ENCODE measurements around the gene SOX21.

The SOX21 gene

DNA sequence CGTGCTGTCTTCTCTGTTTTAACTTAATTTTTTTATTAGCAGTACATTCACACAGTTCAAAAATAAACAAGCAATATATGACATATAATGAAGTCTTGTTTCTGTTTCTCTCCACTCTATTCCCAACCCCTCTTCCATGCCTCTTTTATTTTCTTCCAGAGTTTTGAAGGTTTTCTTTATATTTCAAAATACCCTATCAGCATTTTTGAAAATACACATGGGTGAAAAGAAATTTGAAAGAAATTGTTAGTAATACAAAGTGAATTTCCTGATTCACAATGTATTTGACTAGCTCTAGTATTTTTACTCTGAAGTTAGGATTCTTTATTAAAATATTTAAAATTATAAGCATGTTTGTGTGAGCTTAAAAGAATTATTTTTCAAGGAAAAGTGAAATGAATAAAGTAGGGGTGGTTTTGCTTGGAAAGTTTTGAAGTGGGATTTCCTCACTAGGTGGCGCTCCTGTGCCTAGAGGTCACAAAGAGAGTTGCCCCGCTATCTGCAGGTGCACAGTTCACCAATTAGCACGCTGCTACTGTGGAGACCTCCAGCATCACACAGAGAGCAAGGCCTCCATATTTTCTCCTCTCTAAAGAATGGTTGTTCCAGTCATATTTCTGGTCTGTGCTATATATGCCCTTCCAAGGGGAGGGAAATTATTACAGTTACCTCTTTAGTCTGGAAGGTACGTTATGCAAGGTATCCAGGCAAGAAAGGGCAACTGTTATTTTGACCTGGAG lies 37.6 kb downstream of the SOX21 start:
- DNase-seq = no peak

DNA sequence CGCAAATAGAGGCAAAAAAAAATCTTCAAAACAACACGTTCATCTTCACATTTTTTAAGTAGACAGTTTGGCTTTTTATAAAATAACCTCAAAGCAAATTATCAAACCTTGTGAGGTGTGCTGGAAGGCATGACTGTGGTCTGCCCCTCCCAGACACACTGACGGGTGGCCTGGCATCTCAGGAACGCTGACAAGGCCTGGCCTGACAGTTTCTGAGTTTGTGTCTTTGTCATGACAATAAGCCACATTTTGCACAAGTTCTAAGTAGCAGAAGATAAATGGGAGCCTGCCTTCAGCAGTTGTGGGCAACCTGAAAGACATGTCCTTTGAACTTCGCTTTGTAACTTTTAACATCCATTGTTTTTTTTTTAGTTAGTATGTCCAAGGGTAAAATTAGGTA lies 38.5 kb downstream of the SOX21 start:
- DNase-seq = no peak

DNA sequence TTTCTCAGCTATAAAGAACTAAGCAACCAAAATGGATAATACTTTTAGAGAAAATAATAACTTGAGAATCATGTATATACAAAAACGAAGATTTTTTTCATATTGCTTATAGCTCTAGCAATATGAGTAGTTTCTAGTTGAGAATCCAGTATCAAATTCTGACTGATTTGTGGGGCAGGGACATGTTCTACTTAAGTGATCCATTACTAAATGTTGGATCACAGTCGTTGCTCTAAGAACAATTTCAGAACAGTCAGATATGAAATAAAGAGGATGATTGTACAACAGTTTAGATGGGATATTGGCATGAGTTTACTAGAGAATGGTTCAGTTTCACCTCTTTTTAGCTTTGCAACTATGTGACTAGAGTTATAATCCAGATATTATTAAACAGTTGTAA lies 39.9 kb downstream of the SOX21 start:
- DNase-seq = no peak

DNA sequence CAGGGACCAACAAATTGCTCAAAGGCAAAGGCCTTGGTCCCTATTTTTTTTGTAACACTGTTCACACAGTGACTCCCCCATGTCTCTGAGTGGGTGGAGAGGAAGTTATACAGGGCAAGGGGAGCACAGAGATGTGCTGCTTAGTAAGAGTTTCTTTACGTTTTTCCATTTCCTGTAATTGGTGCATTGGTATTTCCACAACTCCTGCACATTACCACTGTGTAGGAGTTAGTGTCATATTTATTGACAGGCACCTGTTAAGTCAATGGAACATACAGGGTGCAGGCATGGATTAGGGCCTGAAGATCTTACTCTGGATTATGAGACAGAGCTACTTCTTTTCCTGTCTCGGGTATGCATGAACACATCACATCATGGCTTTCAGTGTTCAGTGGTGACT lies 45.2 kb downstream of the SOX21 start:
- no peak for DNase-seq

DNA sequence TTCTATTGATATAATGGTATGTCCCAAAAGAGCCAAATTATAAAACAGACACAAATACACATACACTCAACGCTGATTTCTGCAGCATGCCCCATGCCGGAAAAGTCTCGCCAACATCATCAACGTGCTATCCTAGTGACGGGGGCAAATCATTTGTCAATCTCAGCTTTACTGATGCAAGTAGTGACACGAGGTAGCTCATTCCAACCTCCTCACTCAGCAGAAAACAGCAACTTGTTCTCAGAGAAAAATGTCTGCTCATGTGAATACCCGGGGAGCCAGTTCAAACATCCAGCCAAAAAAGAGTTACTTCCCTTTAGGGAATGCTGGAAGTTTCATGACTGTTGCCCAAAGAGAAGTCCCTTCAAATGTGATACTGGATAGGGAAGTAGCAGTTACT lies 46.3 kb downstream of the SOX21 start:
- DNase-seq = no peak

DNA sequence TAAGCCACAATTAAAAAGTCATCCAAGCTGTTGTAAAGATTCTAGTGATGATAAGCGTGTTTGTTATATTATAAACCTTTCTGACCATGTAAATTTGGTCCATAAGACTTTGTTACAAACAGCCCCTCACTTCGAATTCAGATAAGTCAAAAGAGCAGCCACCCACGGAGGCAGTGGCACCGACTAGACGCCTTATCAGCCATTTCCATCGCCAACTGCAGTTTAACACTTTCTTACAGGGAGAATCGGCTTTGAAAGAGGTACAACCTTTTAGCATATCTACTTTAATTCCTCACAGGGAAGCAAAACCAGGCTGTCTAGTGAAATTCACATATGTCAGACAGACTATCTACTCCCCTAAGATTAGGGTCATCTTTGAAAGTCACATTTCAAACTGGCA lies 47.5 kb downstream of the SOX21 start:
- no peak for DNase-seq

DNA sequence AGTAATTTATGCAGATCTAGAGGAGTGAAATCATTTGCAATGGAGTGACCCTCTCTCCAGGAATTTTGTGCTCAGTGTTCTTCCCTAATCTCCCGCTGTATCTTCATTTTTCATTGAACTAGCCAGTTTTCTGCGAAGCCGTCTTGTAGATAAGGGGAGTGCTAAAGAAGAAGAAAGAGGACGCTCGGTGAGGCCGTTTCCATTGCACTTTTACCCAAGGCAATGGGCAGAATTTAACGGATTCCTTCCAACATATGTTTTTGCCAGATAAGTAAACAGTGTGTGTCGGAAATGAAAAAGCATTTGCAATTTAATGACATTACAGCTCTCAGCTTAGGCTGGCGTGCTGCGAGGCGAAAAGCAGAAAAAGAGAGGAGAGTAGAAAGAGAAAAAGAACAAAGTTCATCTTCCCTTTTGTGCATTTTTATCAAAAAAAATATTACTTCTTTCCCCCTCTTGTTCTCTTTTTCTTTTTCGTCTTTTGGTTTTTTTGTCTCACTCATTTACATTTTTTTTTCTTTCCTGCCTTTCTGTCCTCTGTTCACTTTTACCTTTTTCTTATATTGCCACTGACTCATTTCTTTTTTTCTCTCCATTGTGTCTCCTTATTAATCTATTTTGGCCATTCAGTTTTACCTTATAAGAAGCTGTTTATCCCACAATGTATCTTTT lies 49.9 kb downstream of the SOX21 start:
- no peak for DNase-seq

DNA sequence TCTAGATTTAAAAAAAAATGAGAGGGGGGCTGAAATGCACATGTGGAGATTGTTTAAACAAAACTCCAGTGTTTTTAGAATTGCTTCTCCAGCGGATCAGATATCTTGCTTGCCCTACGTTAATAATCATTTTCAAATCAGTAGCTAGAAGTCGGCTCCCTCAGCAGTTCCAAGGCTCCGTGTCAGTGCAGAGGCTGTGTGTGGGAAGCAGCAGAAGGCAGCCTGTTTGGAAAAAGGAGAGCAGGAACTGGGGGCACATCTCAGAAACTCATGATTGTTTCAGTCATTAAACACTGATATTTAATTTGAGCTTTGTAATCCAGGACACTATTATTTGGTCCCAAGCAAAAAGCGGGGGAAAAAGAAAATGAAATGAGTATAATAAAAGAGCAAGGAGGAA lies 50.9 kb downstream of the SOX21 start:
- DNase-seq = no peak

DNA sequence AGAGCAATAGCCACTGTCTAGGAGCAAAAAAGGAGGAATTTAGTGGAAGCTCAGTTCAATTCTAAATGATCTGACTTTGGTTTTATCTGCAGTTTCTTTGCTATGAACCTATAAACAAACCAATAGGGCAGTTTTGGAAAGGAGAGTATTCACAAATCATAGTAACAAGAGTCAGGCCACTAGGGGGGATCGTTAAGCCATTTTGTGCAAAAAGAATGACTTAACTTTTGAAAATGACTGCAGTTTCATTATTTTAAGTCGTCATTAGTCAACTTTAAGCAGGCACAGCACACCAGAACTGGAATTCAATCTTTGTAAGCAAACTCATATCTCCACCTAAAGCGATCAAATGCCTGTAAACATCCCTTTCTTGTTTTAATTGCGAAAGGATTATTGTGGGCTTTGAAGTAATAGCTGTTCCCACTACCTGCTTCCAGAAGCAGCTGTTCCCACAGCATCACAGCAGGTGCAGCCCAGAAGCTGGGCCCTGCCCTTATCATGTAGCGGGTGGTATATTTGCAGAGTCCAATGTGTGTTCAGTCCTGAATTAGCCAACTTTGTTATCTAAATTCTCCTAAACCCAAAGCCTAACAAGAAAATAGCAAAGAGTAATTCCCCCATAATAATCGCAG lies 51.5 kb downstream of the SOX21 start:
- DNase-seq = no peak
